Endothelial cell of umbilical vein (primary cell): ENCODE results near the gene AMBP.

ENCODE experiments used
- EZH2 ChIP-seq: IDR thresholded peaks from 2 replicates; pipeline ENCODE4 v1.6.1; 2012; ENCODE audit warnings: borderline replicate concordance, low read depth, mild to moderate bottlenecking, moderate library complexity, low read length, inconsistent platforms; ENCODE audit not compliant: severe bottlenecking
- FOS ChIP-seq: IDR thresholded peaks from 2 replicates; pipeline ENCODE4 v1.6.1; 2011; ENCODE audit warnings: mild to moderate bottlenecking, low read length, moderate library complexity, borderline replicate concordance; ENCODE audit not compliant: insufficient read depth
- GATA2 ChIP-seq: IDR thresholded peaks from 2 replicates; pipeline ENCODE4 v1.7.0; 2011; ENCODE audit warnings: low read depth, mild to moderate bottlenecking, moderate library complexity, mixed read lengths, low read length; ENCODE audit not compliant: insufficient read length, insufficient read depth
- POLR2A ChIP-seq: IDR thresholded peaks from 2 replicates; pipeline ENCODE4 v1.6.1; 2012; ENCODE audit warnings: low read depth, mild to moderate bottlenecking, control low read depth, low read length
- POLR2AphosphoS5 ChIP-seq: IDR thresholded peaks from 2 replicates; pipeline ENCODE4 v1.6.1; 2012; ENCODE audit warnings: low read depth, mild to moderate bottlenecking, control low read depth, low read length, moderate library complexity; ENCODE audit not compliant: insufficient read depth
- TF ChIP-seq, protein P1 (sequence below), 2 donors: IDR thresholded peaks; 1 replicate in 1 of 2; 2 replicates in 1 of 2; pipeline ENCODE4 v1.5.1; 2011; ENCODE audit warnings: low read length in 2 of 2, mild to moderate bottlenecking in 2 of 2, moderate library complexity in 2 of 2, control low read depth in 1 of 2, inconsistent platforms in 1 of 2, low read depth in 1 of 2; ENCODE audit not compliant: insufficient read depth in 1 of 2; ENCODE audit errors: extremely low read depth in 1 of 2

DNA sequence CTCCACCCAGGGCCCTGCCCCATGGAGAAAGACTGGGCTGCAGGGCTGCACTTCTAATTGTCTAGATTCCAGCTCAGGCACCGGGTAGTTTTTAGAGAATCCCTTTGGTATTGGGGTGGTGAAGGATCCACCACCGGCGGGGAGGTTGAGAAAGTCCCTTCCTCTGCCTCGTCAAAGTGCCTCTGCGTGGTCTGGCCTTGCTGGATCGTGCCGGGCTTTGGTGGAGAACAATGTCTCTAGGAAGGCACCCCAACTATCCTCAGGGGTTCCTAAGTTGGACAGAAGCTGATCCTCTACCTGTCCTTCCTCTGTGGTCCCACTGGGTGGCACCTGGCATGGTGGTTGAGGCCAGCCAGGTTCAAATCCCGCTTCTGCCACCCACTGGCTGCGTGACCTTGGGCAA is 7.3 kb upstream of the AMBP start:
- no peak for TF ChIP-seq POLR2AphosphoS5
- no peak for TF ChIP-seq GATA2
- TF ChIP-seq, protein P1, sequence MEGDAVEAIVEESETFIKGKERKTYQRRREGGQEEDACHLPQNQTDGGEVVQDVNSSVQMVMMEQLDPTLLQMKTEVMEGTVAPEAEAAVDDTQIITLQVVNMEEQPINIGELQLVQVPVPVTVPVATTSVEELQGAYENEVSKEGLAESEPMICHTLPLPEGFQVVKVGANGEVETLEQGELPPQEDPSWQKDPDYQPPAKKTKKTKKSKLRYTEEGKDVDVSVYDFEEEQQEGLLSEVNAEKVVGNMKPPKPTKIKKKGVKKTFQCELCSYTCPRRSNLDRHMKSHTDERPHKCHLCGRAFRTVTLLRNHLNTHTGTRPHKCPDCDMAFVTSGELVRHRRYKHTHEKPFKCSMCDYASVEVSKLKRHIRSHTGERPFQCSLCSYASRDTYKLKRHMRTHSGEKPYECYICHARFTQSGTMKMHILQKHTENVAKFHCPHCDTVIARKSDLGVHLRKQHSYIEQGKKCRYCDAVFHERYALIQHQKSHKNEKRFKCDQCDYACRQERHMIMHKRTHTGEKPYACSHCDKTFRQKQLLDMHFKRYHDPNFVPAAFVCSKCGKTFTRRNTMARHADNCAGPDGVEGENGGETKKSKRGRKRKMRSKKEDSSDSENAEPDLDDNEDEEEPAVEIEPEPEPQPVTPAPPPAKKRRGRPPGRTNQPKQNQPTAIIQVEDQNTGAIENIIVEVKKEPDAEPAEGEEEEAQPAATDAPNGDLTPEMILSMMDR (IDR thresholded peaks at IDR 0.05; ENCODE audit: extremely low read depth in 1 of 2, insufficient read depth in 1 of 2, low read depth in 1 of 2, low read length in 2 of 2), result no peak
- TF ChIP-seq POLR2A, result no peak
- no peak for TF ChIP-seq FOS
- TF ChIP-seq EZH2, result no peak
